OCI-LY7 (cell line): Measurements from ENCODE around the gene PGP.
"Not testable (repeated sequence)": the region's sequence is repeated elsewhere in the genome, so short reads cannot be mapped to it uniquely, and the experiment has no call there.

Experiments used
- CTCF ChIP-seq: fragments of 200-600 bp; sonication (generic); conservative IDR thresholded peaks from 2 replicates; pipeline ENCODE4 v1.5.1; 2014; ENCODE audit warnings: mild to moderate bottlenecking, antibody characterized with exemption, low read length, moderate library complexity, mixed read lengths
- EZH2phosphoT487 ChIP-seq: fragments of 200-600 bp; sonication (generic); IDR thresholded peaks from 2 replicates; pipeline ENCODE4 v1.6.1; 2018; ENCODE audit warnings: low read depth, borderline replicate concordance, mild to moderate bottlenecking, mixed run types, antibody characterized with exemption, low read length, moderate library complexity, mixed read lengths

GRCh38 chr16:2240331-2240730 is 25.7 kb upstream of the PGP start:
- TF ChIP-seq CTCF, EZH2phosphoT487: not testable (repeated sequence)
